Endometrial microvascular endothelial cells (primary cell): Measurements from ENCODE around the gene ORM2. TPM values are rescaled to one million over a fixed set of nuclear protein-coding genes. Genes with fewer than 3 reads are reported as not detected.
"Not testable (repeated sequence)": the region's sequence is repeated elsewhere in the genome, so short reads cannot be mapped to it uniquely, and the experiment has no call there.

Experiments
- in situ Hi-C: cut with HindIII; loops from 2 replicates; pipeline ENCODE4 v1.10.0; 2017; ENCODE audit warnings: low sequenced_read_pairs, low pct_unique_long_range_greater_than_20kb; ENCODE audit errors: inconsistent ontology term
- total RNA-seq: library from RNA; depleted of rRNA; stranded (reverse); fragments of >200 nt; gene quantifications from one replicate; pipeline ENCODE4 v1.2.3, GENCODE V29; 2015; ENCODE audit errors: inconsistent ontology term

Gene ORM2
- total RNA-seq = not detected

DNA sequence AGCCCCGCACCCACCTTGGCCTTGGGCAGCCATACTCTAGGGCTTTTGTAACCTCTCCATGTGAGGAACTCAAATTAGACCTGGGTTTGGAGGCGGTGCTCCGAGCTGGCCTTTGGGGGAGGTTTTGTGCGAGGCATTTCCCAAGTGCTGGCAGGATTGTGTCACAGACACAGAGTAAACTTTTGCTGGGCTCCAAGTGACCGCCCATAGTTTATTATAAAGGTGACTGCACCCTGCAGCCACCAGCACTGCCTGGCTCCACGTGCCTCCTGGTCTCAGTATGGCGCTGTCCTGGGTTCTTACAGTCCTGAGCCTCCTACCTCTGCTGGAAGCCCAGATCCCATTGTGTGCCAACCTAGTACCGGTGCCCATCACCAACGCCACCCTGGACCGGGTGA, at the start of gene ORM2:
ORM2 (plus strand) TSS at position 245 of the 398 bp plus-strand sequence; CDS start at position 281, 36 bp downstream.
- in situ Hi-C loops = not testable (repeated sequence)

- in situ Hi-C loops = no loop called here
These were observed 48.8 kb upstream of the ORM2 start for GRCh38 chr9:114280636-114281472.

GRCh38 chr9:114281473-114282103, 48.1 kb upstream of the ORM2 start:
- in situ Hi-C loops = no loop called here

DNA sequence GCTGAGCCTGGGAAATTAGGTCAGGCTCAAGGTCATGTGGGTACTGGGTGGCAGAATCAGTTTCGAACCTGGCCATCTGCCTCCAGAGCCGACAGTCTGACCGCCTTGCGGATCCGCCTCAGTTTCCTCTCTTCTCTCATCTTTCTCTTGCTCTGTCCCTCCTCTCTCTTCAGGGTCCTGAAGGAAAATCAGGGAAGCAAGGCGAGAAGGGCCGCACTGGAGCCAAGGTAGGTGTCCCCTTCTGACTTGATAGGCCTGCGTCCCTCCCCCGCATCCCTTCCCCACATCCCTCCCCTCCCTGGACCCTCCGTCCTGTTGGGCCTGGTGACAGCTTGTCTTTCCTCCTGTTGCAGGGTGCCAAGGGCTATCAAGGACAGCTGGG, 47.6 kb upstream of the ORM2 start:
- in situ Hi-C loops = no loop called here

- in situ Hi-C loops = no loop called here
These were observed 47.2 kb upstream of the ORM2 start for GRCh38 chr9:114282507-114282906.

- in situ Hi-C loops = no loop called here
These were observed 46.7 kb upstream of the ORM2 start for GRCh38 chr9:114282926-114283325.

GRCh38 chr9:114283551-114284111, 46.0 kb upstream of the ORM2 start:
- in situ Hi-C loops = no loop called here

DNA sequence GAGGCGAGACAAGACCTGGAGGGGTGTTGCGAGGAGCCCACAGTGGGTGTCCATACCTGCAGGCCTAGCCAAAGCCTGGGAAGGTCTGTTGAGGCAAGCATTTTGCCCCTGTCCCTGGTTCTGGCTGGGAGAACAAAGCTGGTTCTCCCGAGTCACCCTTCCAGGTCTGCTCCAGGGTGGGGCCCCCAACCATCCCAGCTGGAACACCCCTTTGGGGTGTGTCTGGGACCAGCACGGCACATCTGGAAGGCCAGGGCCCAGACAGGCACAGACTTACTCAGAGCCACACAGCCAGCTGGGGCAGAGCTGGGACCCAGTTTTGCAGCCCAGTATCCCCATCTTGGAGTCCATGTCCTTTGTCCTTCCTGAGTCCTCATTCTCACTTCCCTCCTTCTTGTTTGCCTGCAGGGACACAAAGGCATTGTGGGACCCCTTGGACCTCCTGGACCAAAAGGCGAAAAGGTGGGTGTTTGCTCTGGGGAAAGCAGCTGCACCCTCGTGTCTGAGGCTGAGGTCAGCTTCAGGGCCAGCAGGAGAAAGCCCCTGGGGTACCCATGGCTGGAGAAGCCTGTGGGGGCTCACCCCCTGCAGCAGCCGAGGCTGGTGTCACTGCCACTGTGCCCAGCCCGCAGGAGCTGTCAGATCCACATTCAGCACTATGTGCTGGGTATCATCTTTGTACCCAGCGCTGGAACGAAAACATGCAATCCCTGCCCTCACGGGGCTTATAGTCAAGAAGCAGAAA, 45.2 kb upstream of the ORM2 start:
- in situ Hi-C loops = no loop called here

DNA sequence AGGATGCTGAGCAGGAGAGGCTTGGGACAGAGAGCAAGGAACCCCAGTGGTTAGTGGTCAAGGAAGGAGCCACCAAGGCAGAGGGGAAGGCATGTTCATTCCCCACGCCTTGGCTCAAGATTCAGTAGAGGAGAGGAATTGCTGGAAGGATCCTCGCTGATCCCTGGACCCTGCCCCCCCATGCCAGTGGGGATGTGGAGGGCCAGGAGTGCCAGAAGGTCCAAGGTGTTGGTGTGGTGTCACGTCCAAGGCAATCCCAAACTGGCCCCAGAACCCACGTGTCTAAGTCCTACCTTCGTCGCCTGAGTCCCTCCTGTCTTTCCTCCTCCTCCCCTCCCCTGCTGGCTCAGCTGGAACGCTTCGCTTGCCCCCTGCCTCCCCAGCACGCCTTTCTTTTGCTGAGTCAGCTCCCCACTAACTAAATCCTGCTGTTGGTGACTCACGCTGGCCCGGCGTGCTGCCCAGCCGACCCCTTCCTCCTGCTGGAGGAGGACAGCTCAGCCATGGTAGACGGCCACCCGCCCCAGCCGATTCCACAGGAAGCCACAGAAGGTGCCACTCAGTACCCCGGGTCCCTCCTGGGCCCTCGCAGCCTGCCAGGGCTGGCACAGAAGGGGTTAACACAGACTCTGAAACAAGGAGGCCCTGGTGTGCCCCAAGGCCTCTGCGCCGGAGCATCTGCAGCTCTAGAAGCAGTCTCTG, 44.4 kb upstream of the ORM2 start:
- in situ Hi-C loops = no loop called here

GRCh38 chr9:114286146-114286679, 43.5 kb upstream of the ORM2 start:
- in situ Hi-C loops = no loop called here

DNA sequence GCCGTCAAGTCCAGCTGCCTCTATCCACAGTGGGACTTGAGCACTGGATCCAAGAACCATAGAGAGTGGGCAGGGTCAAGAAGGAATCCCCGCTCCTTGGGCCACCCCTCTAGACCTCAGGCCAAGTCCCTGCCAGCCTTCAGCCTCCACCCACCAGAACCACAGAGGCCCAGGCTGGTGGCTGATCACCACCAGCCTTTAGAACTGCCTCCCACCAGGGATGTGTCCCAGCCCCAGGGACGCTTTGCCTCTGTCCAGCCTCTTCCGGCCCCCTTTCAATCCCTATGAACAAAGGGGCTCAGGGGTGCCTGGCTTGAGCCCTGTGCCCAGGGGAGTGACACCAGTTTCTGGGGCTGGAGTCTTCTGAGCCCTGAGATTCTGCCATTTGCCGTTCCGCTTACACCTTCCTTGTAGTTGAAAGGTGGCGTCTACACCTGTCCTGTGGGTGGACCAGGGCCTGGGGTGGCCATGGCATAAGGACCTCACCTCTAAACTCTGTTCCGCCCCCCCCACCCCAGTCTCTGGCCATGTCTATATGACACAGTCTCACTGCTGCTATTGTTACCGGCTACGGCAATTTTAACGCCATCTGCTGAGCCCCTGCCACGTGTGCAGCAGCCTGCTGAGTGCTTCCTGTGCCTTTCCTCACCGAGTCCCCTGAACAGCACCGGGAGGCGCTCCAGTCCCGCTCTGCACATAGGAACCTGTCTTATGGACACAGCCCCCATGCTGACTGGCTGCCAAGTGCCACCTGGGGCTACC, 42.5 kb upstream of the ORM2 start:
- in situ Hi-C loops = no loop called here

- in situ Hi-C loops = no loop called here
These were observed 41.9 kb upstream of the ORM2 start for GRCh38 chr9:114287763-114288192.

DNA sequence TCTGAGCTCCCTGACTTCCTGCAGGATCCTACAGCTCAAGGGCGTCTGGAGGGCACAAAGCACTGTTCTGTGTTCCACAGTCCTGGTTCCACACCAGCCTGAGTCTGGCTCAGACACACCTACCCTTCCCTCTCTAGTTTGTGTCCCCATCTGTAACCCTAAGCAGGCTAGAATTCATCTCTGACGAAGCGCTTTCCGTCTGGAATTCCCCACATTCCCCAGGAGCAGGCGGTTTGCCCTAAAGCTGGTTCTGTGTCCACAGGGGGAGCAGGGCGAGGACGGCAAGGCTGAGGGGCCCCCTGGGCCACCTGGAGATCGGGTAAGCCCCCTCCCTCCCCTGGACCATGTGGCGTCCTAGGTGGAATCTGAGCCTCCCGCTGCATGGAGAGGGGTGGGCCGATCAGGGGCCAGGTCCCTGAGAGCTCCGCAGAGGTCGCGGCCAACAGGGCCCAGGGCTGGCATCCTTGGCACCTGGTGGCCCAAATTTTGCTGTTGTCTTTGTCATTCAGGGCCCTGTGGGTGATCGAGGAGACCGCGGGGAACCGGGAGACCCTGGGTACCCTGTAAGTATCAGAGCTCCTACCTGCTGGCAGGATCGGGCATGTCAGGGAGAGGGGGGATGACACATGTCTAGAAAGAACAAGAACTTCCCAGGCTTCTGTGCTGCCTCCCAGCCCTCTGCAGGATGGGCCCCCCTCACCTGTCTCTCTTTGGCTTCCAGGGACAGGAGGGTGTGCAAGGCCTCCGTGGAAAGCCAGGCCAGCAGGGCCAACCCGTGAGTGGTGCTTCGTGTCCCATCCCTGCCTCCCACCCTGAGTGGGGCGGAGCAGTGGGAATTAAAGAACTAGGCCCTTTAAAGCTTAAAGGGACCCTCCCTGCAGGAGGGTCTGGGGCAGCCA, 41.2 kb upstream of the ORM2 start:
- in situ Hi-C loops = no loop called here

GRCh38 chr9:114289106-114289505, 40.6 kb upstream of the ORM2 start:
- in situ Hi-C loops = no loop called here

- in situ Hi-C loops = no loop called here
These were observed 39.8 kb upstream of the ORM2 start for GRCh38 chr9:114289571-114290481.

GRCh38 chr9:114290561-114290986, 39.1 kb upstream of the ORM2 start:
- in situ Hi-C loops = no loop called here
